ENCODE results near the gene PYGB. TPM values are rescaled to one million over a fixed set of nuclear protein-coding genes. Genes with fewer than 3 reads are reported as not detected.

The PYGB gene
- total RNA-seq, 1 experiment from 2014 or later = 435 TPM

- ChIA-PET CTCF (interaction anchor here (0.6 to 4.6 kb wide), 15 partner anchors 10 to 299 kb away, joined by 3 to 41 read pairs (median 5); no protein-coding TSS in a partner anchor), POLR2A (interaction anchor here (1.0 to 4.3 kb wide), 6 partner anchors 9 to 299 kb away, joined by 3 to 32 read pairs (median 4); no protein-coding TSS in a partner anchor)
- peaks cover 100% of the 10 kb centered on the region for H3K36me3 Mint-ChIP-seq (ENCODE audit: insufficient read depth, unreplicated experiment)
- intact Hi-C loops (cut with micrococcal nuclease) = no loop called here
- DNase-seq (ENCODE audit: unreplicated experiment) = no peak
- no peak for TF ChIP-seq CTCF (IDR thresholded peaks at IDR 0.05; ENCODE audit: unreplicated experiment)
- peak overlapping the region; percentile 57 for H3K27ac Mint-ChIP-seq (ENCODE audit: low read depth, unreplicated experiment)
- H3K9me3 Mint-ChIP-seq (ENCODE audit: unreplicated experiment) = no peaks in the 10 kb centered on the region
- BruUV-seq (replicated peaks) = no TSS peak
- no peaks in the 10 kb centered on the region for H3K27me3 Mint-ChIP-seq (ENCODE audit: insufficient read depth, unreplicated experiment)
- peaks cover 9% of the 10 kb centered on the region for H3K4me1 Mint-ChIP-seq (ENCODE audit: insufficient read depth, unreplicated experiment)
- H3K4me3 Mint-ChIP-seq (ENCODE audit: unreplicated experiment) = no peak overlapping the region
Measured at GRCh38 chr20:25293507-25293906, 45.6 kb downstream of the PYGB start.

- ChIA-PET CTCF (interaction anchor here (0.5 to 4.6 kb wide), 18 partner anchors 10 to 359 kb away, joined by 3 to 41 read pairs (median 4); no protein-coding TSS in a partner anchor), POLR2A (interaction anchor here (0.6 to 4.3 kb wide), 11 partner anchors 10 to 300 kb away, joined by 3 to 93 read pairs (median 4); partner anchors contain the start of gene PYGB)
- Mint-ChIP-seq H3K36me3 (ENCODE audit: insufficient read depth, unreplicated experiment) (peaks cover 100% of the 10 kb centered on the region), H3K27me3 (ENCODE audit: insufficient read depth, unreplicated experiment) (no peaks in the 10 kb centered on the region), H3K4me1 (ENCODE audit: insufficient read depth, unreplicated experiment) (peaks cover 9% of the 10 kb centered on the region), H3K27ac (ENCODE audit: low read depth, unreplicated experiment) (peak overlapping the region; percentile 57), H3K4me3 (ENCODE audit: unreplicated experiment) (no peak overlapping the region), H3K9me3 (ENCODE audit: unreplicated experiment) (no peaks in the 10 kb centered on the region)
- TF ChIP-seq CTCF (IDR thresholded peaks at IDR 0.05; ENCODE audit: unreplicated experiment) = no peak
- BruUV-seq (replicated peaks) = no TSS peak
- no peak for DNase-seq (ENCODE audit: unreplicated experiment)
- intact Hi-C loops (cut with micrococcal nuclease) = no loop called here
Measured at GRCh38 chr20:25293910-25294458, 46.1 kb downstream of the PYGB start.

- intact Hi-C loops (cut with micrococcal nuclease) = no loop called here
- no TSS peak for BruUV-seq (replicated peaks)
- no peaks in the 10 kb centered on the region for H3K27me3 Mint-ChIP-seq (ENCODE audit: insufficient read depth, unreplicated experiment)
- peaks cover 9% of the 10 kb centered on the region for H3K4me1 Mint-ChIP-seq (ENCODE audit: insufficient read depth, unreplicated experiment)
- peak; percentile 49 for TF ChIP-seq CTCF (IDR thresholded peaks at IDR 0.05; ENCODE audit: unreplicated experiment)
- CTCF ChIA-PET = interaction anchor here (0.5 to 4.6 kb wide), 34 partner anchors 11 to 1512 kb away, joined by 3 to 41 read pairs (median 5); partner anchors contain the start of gene GINS1
- peak; percentile 28 for DNase-seq (ENCODE audit: unreplicated experiment)
- peaks cover 100% of the 10 kb centered on the region for H3K36me3 Mint-ChIP-seq (ENCODE audit: insufficient read depth, unreplicated experiment)
- no peaks in the 10 kb centered on the region for H3K9me3 Mint-ChIP-seq (ENCODE audit: unreplicated experiment)
- no peak overlapping the region for H3K4me3 Mint-ChIP-seq (ENCODE audit: unreplicated experiment)
- H3K27ac Mint-ChIP-seq (ENCODE audit: low read depth, unreplicated experiment) = peak overlapping the region; percentile 75
- POLR2A ChIA-PET = interaction anchor here (0.6 to 4.3 kb wide), 20 partner anchors 8 to 118 kb away, joined by 3 to 93 read pairs (median 4); partner anchors contain the start of genes ABHD12, ENTPD6, GINS1 and PYGB
Measured at GRCh38 chr20:25294459-25295385, 46.8 kb downstream of the PYGB start.

Data from MCF 10A (cell line).